Measurements from ENCODE around the gene KIAA1671.

DNA sequence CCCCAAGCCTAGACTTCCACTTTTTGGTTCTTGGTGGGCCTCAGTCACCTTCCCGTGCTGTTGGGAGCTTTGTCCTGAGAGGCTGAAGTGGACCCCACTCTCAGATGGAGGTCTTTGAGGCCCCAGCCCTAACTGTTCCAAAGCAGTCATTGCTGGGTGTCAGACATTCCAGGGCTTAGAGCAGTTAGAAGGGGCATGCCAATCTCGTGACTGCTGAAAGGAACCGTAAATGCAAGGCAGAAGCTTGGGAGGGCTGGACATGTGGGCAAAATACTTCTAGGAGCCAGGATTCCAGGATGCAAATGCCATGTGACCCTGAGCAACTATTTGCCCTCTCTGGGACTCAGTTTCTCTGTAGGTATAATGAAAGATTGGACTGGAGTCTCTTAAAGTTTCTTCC is 128.3 kb downstream of the KIAA1671 start:
- TF ChIP-seq, protein P1, sequence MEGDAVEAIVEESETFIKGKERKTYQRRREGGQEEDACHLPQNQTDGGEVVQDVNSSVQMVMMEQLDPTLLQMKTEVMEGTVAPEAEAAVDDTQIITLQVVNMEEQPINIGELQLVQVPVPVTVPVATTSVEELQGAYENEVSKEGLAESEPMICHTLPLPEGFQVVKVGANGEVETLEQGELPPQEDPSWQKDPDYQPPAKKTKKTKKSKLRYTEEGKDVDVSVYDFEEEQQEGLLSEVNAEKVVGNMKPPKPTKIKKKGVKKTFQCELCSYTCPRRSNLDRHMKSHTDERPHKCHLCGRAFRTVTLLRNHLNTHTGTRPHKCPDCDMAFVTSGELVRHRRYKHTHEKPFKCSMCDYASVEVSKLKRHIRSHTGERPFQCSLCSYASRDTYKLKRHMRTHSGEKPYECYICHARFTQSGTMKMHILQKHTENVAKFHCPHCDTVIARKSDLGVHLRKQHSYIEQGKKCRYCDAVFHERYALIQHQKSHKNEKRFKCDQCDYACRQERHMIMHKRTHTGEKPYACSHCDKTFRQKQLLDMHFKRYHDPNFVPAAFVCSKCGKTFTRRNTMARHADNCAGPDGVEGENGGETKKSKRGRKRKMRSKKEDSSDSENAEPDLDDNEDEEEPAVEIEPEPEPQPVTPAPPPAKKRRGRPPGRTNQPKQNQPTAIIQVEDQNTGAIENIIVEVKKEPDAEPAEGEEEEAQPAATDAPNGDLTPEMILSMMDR (IDR thresholded peaks at IDR 0.05) = no peak
- no peak for TF ChIP-seq EP300 (IDR thresholded peaks at IDR 0.05)
